CD14-positive monocyte (primary cell): Measurements from ENCODE around the gene ADAMTS17. TPM values are rescaled to one million over a fixed set of nuclear protein-coding genes. Genes with fewer than 3 reads are reported as not detected.

Experiments
- DNase-seq, 3 donors: peaks; one replicate each; pipeline ENCODE4 v3.0.0-alpha.2; 2011 to 2022
- H2AFZ ChIP-seq: 2 replicates; pipeline ENCODE4 v1.6.0; 2012; ENCODE audit warnings: mild to moderate bottlenecking, low read depth, low read length, inconsistent platforms; ENCODE audit not compliant: insufficient read depth, poor library complexity, severe bottlenecking
- H3K27ac ChIP-seq, 2 donors: 1 replicate in 1 of 2; 2 replicates in 1 of 2; pipeline ENCODE4 v1.5.1; 2012 to 2013; ENCODE audit warnings: low read length in 2 of 2, control low read depth in 1 of 2, inconsistent platforms in 1 of 2, low read depth in 1 of 2, mild to moderate bottlenecking in 1 of 2
- H3K27me3 ChIP-seq, 2 donors: one replicate each; pipeline versions ENCODE4 v1.6.0 to v1.6.1; 2011 to 2013; ENCODE audit warnings: low read length in 2 of 2; ENCODE audit not compliant: control insufficient read depth in 2 of 2, insufficient read depth in 2 of 2
- H3K36me3 ChIP-seq, 2 donors: replicated peaks in 1 of 2; 1 replicate in 1 of 2; 2 replicates in 1 of 2; pipeline versions ENCODE4 v1.5.1 to v1.6.1; 2012 to 2013; ENCODE audit warnings: low read length in 2 of 2, control low read depth in 1 of 2, inconsistent platforms in 1 of 2, mild to moderate bottlenecking in 1 of 2; ENCODE audit not compliant: insufficient read depth in 2 of 2, control insufficient read depth in 1 of 2
- H3K4me1 ChIP-seq, 2 donors: 1 replicate in 1 of 2; 2 replicates in 1 of 2; pipeline versions ENCODE4 v1.5.1 to v1.6.1; 2012 to 2013; ENCODE audit warnings: low read length in 2 of 2, control low read depth in 1 of 2, inconsistent platforms in 1 of 2, mild to moderate bottlenecking in 1 of 2, moderate library complexity in 1 of 2; ENCODE audit not compliant: insufficient read depth in 2 of 2, control insufficient read depth in 1 of 2
- H3K4me2 ChIP-seq: replicated peaks from 2 replicates; pipeline ENCODE3; 2012; ENCODE audit warnings: low read length, moderate library complexity, mild to moderate bottlenecking; ENCODE audit not compliant: poor library complexity, severe bottlenecking; ENCODE audit errors: extremely low read depth
- H3K4me3 ChIP-seq, 3 experiments: fragments of 200-600 bp in 1 of 3; sonication (generic) in 1 of 3; replicated peaks in 1 of 3; 1 replicate in 2 of 3; 2 replicates in 1 of 3; pipeline ENCODE4 v1.5.1; 2011 to 2013; ENCODE audit warnings: low read length in 3 of 3, mild to moderate bottlenecking in 3 of 3, control low read depth in 2 of 3, low read depth in 2 of 3, inconsistent platforms in 1 of 3, moderate library complexity in 1 of 3
- H3K79me2 ChIP-seq: 2 replicates; pipeline ENCODE4 v1.6.0; 2012; ENCODE audit warnings: mild to moderate bottlenecking, control low read depth, inconsistent platforms, low read length, moderate library complexity; ENCODE audit not compliant: insufficient read depth
- H3K9ac ChIP-seq: 2 replicates; pipeline ENCODE4 v1.6.0; 2017; ENCODE audit warnings: low read length, mild to moderate bottlenecking; ENCODE audit not compliant: insufficient read depth, poor library complexity, severe bottlenecking
- H3K9me3 ChIP-seq, 2 donors: replicated peaks in 1 of 2; 1 replicate in 1 of 2; 2 replicates in 1 of 2; pipeline versions ENCODE4 v1.5.1 to v1.6.1; 2012 to 2013; ENCODE audit warnings: low read length in 2 of 2, control low read depth in 1 of 2; ENCODE audit not compliant: control insufficient read depth in 1 of 2, insufficient read depth in 1 of 2
- H4K20me1 ChIP-seq: 2 replicates; pipeline ENCODE4 v1.6.0; 2012; ENCODE audit warnings: mild to moderate bottlenecking, low read length, control low read depth, moderate library complexity; ENCODE audit not compliant: insufficient read depth
- H3K27ac Mint-ChIP-seq, 7 donors: one replicate each; pipeline ENCODE4 v1.8.0; 2020; ENCODE audit warnings: mild to moderate bottlenecking in 7 of 7, mixed read lengths in 7 of 7, moderate library complexity in 6 of 7, inconsistent platforms in 2 of 7
- H3K27me3 Mint-ChIP-seq, 3 donors: one replicate each; pipeline ENCODE4 v1.8.0; 2021 to 2022; ENCODE audit warnings: low read depth in 3 of 3, mild to moderate bottlenecking in 3 of 3, mixed read lengths in 3 of 3, moderate library complexity in 3 of 3, inconsistent platforms in 1 of 3
- H3K36me3 Mint-ChIP-seq, 2 donors: one replicate each; pipeline ENCODE4 v1.8.0; 2020; ENCODE audit warnings: mixed read lengths in 2 of 2, inconsistent platforms in 1 of 2, mild to moderate bottlenecking in 1 of 2
- H3K4me1 Mint-ChIP-seq: one replicate; pipeline ENCODE4 v1.8.0; 2020; ENCODE audit warnings: mild to moderate bottlenecking, mixed read lengths
- H3K4me3 Mint-ChIP-seq, 2 donors: one replicate each; pipeline ENCODE4 v1.8.0; 2020; ENCODE audit warnings: mild to moderate bottlenecking in 2 of 2, mixed read lengths in 2 of 2, moderate library complexity in 1 of 2
- H3K9me3 Mint-ChIP-seq, 7 donors: one replicate each; pipeline ENCODE4 v1.8.0; 2020 to 2022; ENCODE audit warnings: mixed read lengths in 7 of 7, mild to moderate bottlenecking in 6 of 7, moderate library complexity in 6 of 7, inconsistent platforms in 2 of 7
- CTCF ChIP-seq: fragments of 200-600 bp; IDR thresholded peaks from one replicate; pipeline ENCODE4 v1.8.0; 2022; ENCODE audit warnings: antibody characterized with exemption, mild to moderate bottlenecking
- WGBS: methylation state at CpG from one replicate; pipeline ENCODE4 v1.1.5; 2013; ENCODE audit warnings: missing lambda C conversion rate; ENCODE audit not compliant: insufficient coverage; 5-methylcytosine and 5-hydroxymethylcytosine counted together
- intact Hi-C, 2 donors: fragments of 100-400 bp; cut with micrococcal nuclease; formaldehyde crosslinking; loops; one replicate each; pipeline versions ENCODE4 v1.15.0 to v1.15.1; 2023
- polyA plus RNA-seq, 3 donors: library from polyadenylated mRNA; depleted of rRNA in 1 of 3; unstranded in 2 of 3; stranded (reverse) in 1 of 3; fragments of 300-500 nt in 2 of 3; fragments of >200 nt in 1 of 3; fragmentation: Illumina TruSeq in 2 of 3; gene quantifications; 1 replicate in 2 of 3; 2 replicates in 1 of 3; pipeline ENCODE4 v1.2.3, GENCODE V29; 2012 to 2021

Gene ADAMTS17
- polyA plus RNA-seq, 3 donors = 0.03 to 0.25 TPM; not detected in 1

GRCh38 chr15:100158356-100158755, 183.4 kb downstream of the ADAMTS17 start:
- Histone ChIP-seq H2AFZ (no peak overlapping the region), H3K27me3 (no peaks in the 10 kb centered on the region), H3K79me2 (no peaks in the 10 kb centered on the region), H3K9me3 (no peaks in the 10 kb centered on the region), H3K4me1 (no peaks in the 10 kb centered on the region), H4K20me1 (no peaks in the 10 kb centered on the region), H3K4me3 (no peak overlapping the region), H3K4me2 (no peak overlapping the region), H3K9ac (no peak overlapping the region), H3K36me3 (no peaks in the 10 kb centered on the region), H3K27ac (no peak overlapping the region)
- DNase-seq = no peak
- TF ChIP-seq CTCF = no peak
- H3K36me3 Mint-ChIP-seq = no peaks in the 10 kb centered on the region
- peaks cover 0 to 2% (median 0%) of the 10 kb centered on the region in 3 donors for H3K27me3 Mint-ChIP-seq
- peaks cover 0 to 20% (median 3%) of the 10 kb centered on the region in 7 donors for H3K9me3 Mint-ChIP-seq
- whole genome bisulfite sequencing = 80% methylated on average over 1 of the region's 4 CpGs
- no peak overlapping the region for H3K4me3 Mint-ChIP-seq
- no peak overlapping the region for H3K27ac Mint-ChIP-seq
- intact Hi-C loops = no loop called here
- H3K4me1 Mint-ChIP-seq = no peaks in the 10 kb centered on the region

DNA sequence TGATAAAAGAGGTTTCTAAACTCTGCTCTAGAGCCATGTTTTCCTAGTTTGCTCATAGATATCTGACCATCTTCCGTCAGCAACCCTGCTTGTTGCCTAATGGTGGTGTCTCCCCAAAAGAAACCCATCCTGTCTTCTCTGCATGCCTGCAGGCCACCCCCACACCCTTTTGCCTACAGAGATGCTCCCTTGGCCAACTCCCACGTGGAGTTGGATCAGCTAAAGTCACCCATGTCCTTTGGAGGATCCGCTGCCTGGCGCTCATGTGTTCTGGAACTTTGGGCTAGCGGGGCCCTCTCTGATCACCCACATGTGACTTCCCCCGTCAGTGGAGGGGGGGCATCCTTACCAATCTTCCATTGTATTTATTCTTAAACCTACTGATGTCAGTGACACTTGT, 185.6 kb downstream of the ADAMTS17 start:
- Mint-ChIP-seq H3K27ac (no peak overlapping the region), H3K36me3 (no peaks in the 10 kb centered on the region), H3K27me3 (peaks cover 0 to 2% (median 0%) of the 10 kb centered on the region in 3 donors), H3K9me3 (peaks cover 2 to 20% (median 7%) of the 10 kb centered on the region in 7 donors), H3K4me3 (no peak overlapping the region), H3K4me1 (no peaks in the 10 kb centered on the region)
- H3K4me3 ChIP-seq = no peak overlapping the region
- H3K27ac ChIP-seq = no peak overlapping the region
- intact Hi-C loops = no loop called here
- H3K9me3 ChIP-seq = peaks cover 3 to 4% of the 10 kb centered on the region in 2 donors
- H3K4me1 ChIP-seq = no peaks in the 10 kb centered on the region
- no peaks in the 10 kb centered on the region for H3K79me2 ChIP-seq
- no peaks in the 10 kb centered on the region for H3K36me3 ChIP-seq
- H4K20me1 ChIP-seq = no peaks in the 10 kb centered on the region
- H3K4me2 ChIP-seq = no peak overlapping the region
- no peaks in the 10 kb centered on the region for H3K27me3 ChIP-seq
- no peak for TF ChIP-seq CTCF
- no peak overlapping the region for H2AFZ ChIP-seq
- DNase-seq = no peak
- no peak overlapping the region for H3K9ac ChIP-seq
- WGBS = 74% methylated on average over 2 of the region's 6 CpGs
